ENCODE measurements around the gene NCAPD2.

- TF ChIP-seq CTCF (IDR thresholded peaks at IDR 0.05) (peak; percentile 37 to 53 (median 48)), POLR2A (IDR thresholded peaks at IDR 0.05) (peak in 1 of 2 donors; percentile 3)
Observed at GRCh38 chr12:6554168-6555017, 60.5 kb downstream of the NCAPD2 start.
